Lower leg skin (tissue), 4 donors: Measurements from ENCODE around the gene MAGI2. TPM values are rescaled to one million over a fixed set of nuclear protein-coding genes. Genes with fewer than 3 reads are reported as not detected.

Experiments
- DNase-seq, 2 donors: peaks; one replicate each; pipeline ENCODE4 v3.0.0-alpha.2; 2019; ENCODE audit warnings: low spot score in 2 of 2
- H3K4me3 ChIP-seq: fragments of 200-600 bp; sonication (generic); 2 replicates; pipeline ENCODE4 v1.5.1; 2017; ENCODE audit warnings: mild to moderate bottlenecking, low read depth; ENCODE audit not compliant: poor library complexity, severe bottlenecking
- POLR2A ChIP-seq, 2 donors: fragments of 450-650 bp; IDR thresholded peaks; one replicate each; pipeline ENCODE4 v1.6.1; 2016 to 2017; ENCODE audit warnings: antibody characterized with exemption in 2 of 2, mild to moderate bottlenecking in 1 of 2, moderate library complexity in 1 of 2
- WGBS, 2 donors: methylation state at CpG; one replicate each; pipeline ENCODE4 v1.1.5; 2018; 5-methylcytosine and 5-hydroxymethylcytosine counted together
- intact Hi-C: fragments of 100-400 bp; cut with DNase I; formaldehyde crosslinking; loops from one replicate; pipeline ENCODE4 v1.15.0; 2023; ENCODE audit warnings: low total_unique reads
- total RNA-seq, 4 donors: library from RNA; depleted of rRNA; stranded (reverse); fragments of >200 nt; gene quantifications; one replicate each; pipeline ENCODE4 v1.1.0, GENCODE V29; 2016
- TF ChIP-seq, protein P1 (sequence below), 3 donors: fragments of 450-650 bp; IDR thresholded peaks; one replicate each; pipeline ENCODE4 v1.5.1; 2016; ENCODE audit warnings: antibody characterized with exemption in 3 of 3, mild to moderate bottlenecking in 3 of 3, moderate library complexity in 2 of 3

The MAGI2 gene
- total RNA-seq, 4 donors from 2014 or later: 1.6 to 3.0 (median 2.1) TPM

GRCh38 chr7:78234634-78235033 is 1218.8 kb downstream of the MAGI2 start:
- TF ChIP-seq, protein P1, sequence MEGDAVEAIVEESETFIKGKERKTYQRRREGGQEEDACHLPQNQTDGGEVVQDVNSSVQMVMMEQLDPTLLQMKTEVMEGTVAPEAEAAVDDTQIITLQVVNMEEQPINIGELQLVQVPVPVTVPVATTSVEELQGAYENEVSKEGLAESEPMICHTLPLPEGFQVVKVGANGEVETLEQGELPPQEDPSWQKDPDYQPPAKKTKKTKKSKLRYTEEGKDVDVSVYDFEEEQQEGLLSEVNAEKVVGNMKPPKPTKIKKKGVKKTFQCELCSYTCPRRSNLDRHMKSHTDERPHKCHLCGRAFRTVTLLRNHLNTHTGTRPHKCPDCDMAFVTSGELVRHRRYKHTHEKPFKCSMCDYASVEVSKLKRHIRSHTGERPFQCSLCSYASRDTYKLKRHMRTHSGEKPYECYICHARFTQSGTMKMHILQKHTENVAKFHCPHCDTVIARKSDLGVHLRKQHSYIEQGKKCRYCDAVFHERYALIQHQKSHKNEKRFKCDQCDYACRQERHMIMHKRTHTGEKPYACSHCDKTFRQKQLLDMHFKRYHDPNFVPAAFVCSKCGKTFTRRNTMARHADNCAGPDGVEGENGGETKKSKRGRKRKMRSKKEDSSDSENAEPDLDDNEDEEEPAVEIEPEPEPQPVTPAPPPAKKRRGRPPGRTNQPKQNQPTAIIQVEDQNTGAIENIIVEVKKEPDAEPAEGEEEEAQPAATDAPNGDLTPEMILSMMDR (IDR thresholded peaks at IDR 0.05): no peak
- no peak for TF ChIP-seq POLR2A (IDR thresholded peaks at IDR 0.05)
- DNase-seq: no peak
- intact Hi-C loops: no loop called here
- H3K4me3 ChIP-seq: no peak overlapping the region
- WGBS, 2 donors: 21 to 32% methylated on average over 3 of the region's 3 CpGs

- H3K4me3 ChIP-seq: no peak overlapping the region
- DNase-seq: no peak
- intact Hi-C loops: no loop called here
- WGBS, 2 donors: 71 to 83% methylated on average over 1 of the region's 1 CpG
- no peak for TF ChIP-seq POLR2A (IDR thresholded peaks at IDR 0.05)
- TF ChIP-seq, protein P1 (IDR thresholded peaks at IDR 0.05): no peak
Measured at GRCh38 chr7:78232806-78233205, 1220.7 kb downstream of the MAGI2 start.

DNA sequence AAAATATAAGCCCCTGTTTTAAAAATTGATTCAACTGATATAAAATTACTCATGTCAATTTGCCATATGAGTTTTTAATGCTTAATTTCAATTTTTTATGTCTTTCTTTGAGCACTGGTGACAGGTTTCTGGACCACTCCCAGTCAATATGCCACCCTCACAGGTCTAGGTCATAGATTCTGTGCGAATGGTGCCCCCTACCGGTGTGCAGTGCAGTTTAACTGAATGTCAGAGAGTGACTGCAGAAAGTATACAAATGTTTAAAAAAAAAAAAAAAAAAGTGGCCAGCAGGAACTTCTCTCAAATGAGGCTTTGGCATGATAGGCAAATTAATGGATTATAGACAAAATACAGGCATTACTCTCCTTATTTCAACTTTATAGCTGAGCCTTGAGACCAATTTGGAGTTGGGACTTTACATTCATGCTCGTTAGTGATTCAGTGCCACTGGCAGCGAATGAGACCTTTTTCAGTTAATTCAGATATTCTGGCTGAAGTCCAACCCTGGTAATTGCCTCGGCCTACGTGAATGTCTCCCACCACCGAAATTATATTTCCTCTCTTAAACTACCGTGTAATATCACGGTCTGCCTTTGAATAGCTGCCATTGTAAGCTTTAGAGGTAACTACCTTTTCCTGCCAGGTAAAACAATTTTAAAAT is 1227.3 kb downstream of the MAGI2 start:
- intact Hi-C loops: no loop called here
- TF ChIP-seq, protein P1 (IDR thresholded peaks at IDR 0.05): no peak
- TF ChIP-seq POLR2A (IDR thresholded peaks at IDR 0.05): no peak
- H3K4me3 ChIP-seq: no peak overlapping the region
- no peak for DNase-seq
- WGBS, 2 donors: 33 to 39% methylated on average over 9 of the region's 9 CpGs

- intact Hi-C loops: no loop called here
- no peak overlapping the region for H3K4me3 ChIP-seq
- no peak for TF ChIP-seq POLR2A (IDR thresholded peaks at IDR 0.05)
- no peak for DNase-seq
- WGBS, 2 donors: 77 to 88% methylated on average over 4 of the region's 4 CpGs
Measured at GRCh38 chr7:78225534-78225933, 1227.9 kb downstream of the MAGI2 start.

DNA sequence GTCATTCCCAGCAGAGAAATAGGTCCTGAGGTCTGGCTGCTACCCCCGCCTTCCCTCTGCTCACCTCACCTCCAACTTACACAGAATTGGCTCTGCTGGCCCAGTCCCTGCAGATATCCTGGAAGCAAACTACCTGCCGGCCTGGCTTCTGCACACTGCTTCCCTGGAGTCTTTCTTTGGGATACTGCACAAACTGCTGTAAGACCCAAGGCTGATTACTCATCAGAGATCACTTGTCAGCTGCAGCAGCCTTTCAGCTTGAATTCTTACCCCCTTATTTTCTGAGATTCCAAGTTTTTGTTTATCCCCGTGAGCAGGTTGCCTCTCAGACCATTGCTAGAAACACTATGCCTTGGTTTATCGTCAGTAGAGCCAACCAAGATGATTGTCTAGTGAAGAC is 1228.5 kb downstream of the MAGI2 start:
- TF ChIP-seq, protein P1 (IDR thresholded peaks at IDR 0.05): no peak
- 81 to 90% methylated on average over 4 of the region's 4 CpGs for WGBS, 2 donors
- DNase-seq: no peak
- intact Hi-C loops: no loop called here
- H3K4me3 ChIP-seq: no peak overlapping the region

DNA sequence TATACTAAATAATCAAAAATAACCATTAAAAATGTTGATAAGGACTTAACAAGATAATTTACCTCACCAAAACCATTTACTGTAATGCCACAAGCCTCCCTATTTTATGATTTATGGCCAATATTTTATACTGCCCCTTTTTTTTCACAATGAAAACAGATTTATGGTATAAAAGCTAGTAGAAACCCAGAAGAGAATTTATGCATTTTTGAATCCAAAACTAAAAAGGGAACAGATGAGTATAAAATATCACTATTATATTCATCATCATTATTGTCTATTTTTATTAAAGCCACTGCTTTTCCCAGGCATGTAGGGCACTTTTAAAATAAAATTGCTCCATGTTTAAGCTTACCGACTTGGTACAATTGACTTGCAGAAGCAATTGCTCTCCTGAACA is 1229.9 kb downstream of the MAGI2 start:
- intact Hi-C loops: no loop called here
- 63 to 77% methylated on average over 1 of the region's 1 CpG for WGBS, 2 donors
- no peak for DNase-seq
- TF ChIP-seq, protein P1 (IDR thresholded peaks at IDR 0.05): no peak
- no peak for TF ChIP-seq POLR2A (IDR thresholded peaks at IDR 0.05)
- no peak overlapping the region for H3K4me3 ChIP-seq
